Tibial artery (tissue), 4 donors: ENCODE data around the gene GAA.

ENCODE experiments used
- DNase-seq, 2 donors: peaks; one replicate each; pipeline ENCODE4 v3.0.0-alpha.2; 2019
- H3K27ac ChIP-seq, 2 donors: fragments of 200-600 bp; sonication (generic) in 1 of 2; 1 replicate in 1 of 2; 2 replicates in 1 of 2; pipeline ENCODE4 v1.5.1; 2018 to 2019; ENCODE audit warnings: mild to moderate bottlenecking in 1 of 2
- H3K27me3 ChIP-seq, 2 donors: fragments of 200-600 bp; sonication (generic) in 1 of 2; one replicate each; pipeline versions ENCODE4 v1.5.1 to v1.6.0; 2016 to 2019
- H3K36me3 ChIP-seq, 3 donors: fragments of 200-600 bp; sonication (generic) in 2 of 3; one replicate each; pipeline ENCODE4 v1.5.1; 2016 to 2019; ENCODE audit warnings: mild to moderate bottlenecking in 2 of 3
- H3K4me1 ChIP-seq, 4 donors: fragments of 200-600 bp; sonication (generic) in 2 of 4; 1 replicate in 3 of 4; 2 replicates in 1 of 4; pipeline ENCODE4 v1.5.1; 2016 to 2019
- H3K4me3 ChIP-seq, 2 donors: fragments of 200-600 bp; sonication (generic) in 1 of 2; 1 replicate in 1 of 2; 2 replicates in 1 of 2; pipeline ENCODE4 v1.5.1; 2018 to 2019; ENCODE audit warnings: mild to moderate bottlenecking in 2 of 2
- H3K9me3 ChIP-seq, 3 donors: fragments of 200-600 bp; sonication (generic) in 1 of 3; one replicate each; pipeline ENCODE4 v1.5.1; 2016 to 2019
- CTCF ChIP-seq, 2 experiments: fragments of 200-600 bp in 1 of 2; fragments of 450-650 bp in 1 of 2; IDR thresholded peaks; one replicate each; pipeline ENCODE4 v1.5.1; 2017 to 2019; ENCODE audit warnings: antibody characterized with exemption in 2 of 2, mild to moderate bottlenecking in 1 of 2, moderate library complexity in 1 of 2
- intact Hi-C: fragments of 100-400 bp; cut with DNase I; formaldehyde crosslinking; loops from one replicate; pipeline ENCODE4 v1.15.0; 2023; ENCODE audit warnings: low total_unique reads

The GAA gene

GRCh38 chr17:80146121-80147034 lies 45.0 kb downstream of the GAA start:
- H3K27me3 ChIP-seq: no peaks in the 10 kb centered on the region
- peaks cover 0 to 31% (median 25%) of the 10 kb centered on the region in 4 donors for H3K4me1 ChIP-seq
- H3K36me3 ChIP-seq: peaks cover 24 to 28% (median 25%) of the 10 kb centered on the region in 3 donors
- DNase-seq: no peak
- H3K27ac ChIP-seq: peak overlapping the region; percentile 88 to 91
- H3K9me3 ChIP-seq: no peaks in the 10 kb centered on the region
- no peak for TF ChIP-seq CTCF (IDR thresholded peaks at IDR 0.05)
- intact Hi-C loops: loop anchor here (5.0 kb wide), 2 partner anchors 116 to 349 kb away; partner anchors contain the start of genes CBX8 and RNF213
- peak overlapping the region; percentile 78 for H3K4me3 ChIP-seq

GRCh38 chr17:80147035-80147822 lies 45.8 kb downstream of the GAA start, which contains the start of gene EIF4A3:
Gene EIF4A3 (minus strand): TSS chr17:80147128. CDS start chr17:80146961, 167 bp downstream.
- Histone ChIP-seq H3K36me3 (peaks cover 18 to 20% (median 18%) of the 10 kb centered on the region in 3 donors), H3K9me3 (no peaks in the 10 kb centered on the region), H3K4me3 (peak within 1 kb of the TSS; percentile 78), H3K27me3 (no peaks in the 10 kb centered on the region), H3K4me1 (peaks cover 0 to 31% (median 25%) of the 10 kb centered on the region in 4 donors), H3K27ac (peak within 1 kb of the TSS; percentile 88 to 91)
- no peak for TF ChIP-seq CTCF (IDR thresholded peaks at IDR 0.05)
- intact Hi-C loops: loop anchor here (5.0 kb wide), 2 partner anchors 115 to 350 kb away; partner anchors contain the start of genes CBX8 and RNF213
- DNase-seq: peak; percentile 98 to 99

GRCh38 chr17:80151333-80151732 lies 50.0 kb downstream of the GAA start:
- intact Hi-C loops: no loop called here
- DNase-seq: no peak
- H3K27me3 ChIP-seq: no peaks in the 10 kb centered on the region
- no peak overlapping the region for H3K27ac ChIP-seq
- H3K36me3 ChIP-seq: no peaks in the 10 kb centered on the region
- peaks cover 0 to 14% (median 8%) of the 10 kb centered on the region in 4 donors for H3K4me1 ChIP-seq
- H3K4me3 ChIP-seq: no peak overlapping the region
- TF ChIP-seq CTCF (IDR thresholded peaks at IDR 0.05): no peak
- peaks cover 0 to 7% (median 0%) of the 10 kb centered on the region in 3 donors for H3K9me3 ChIP-seq

- H3K27me3 ChIP-seq: no peaks in the 10 kb centered on the region
- no peak overlapping the region for H3K4me3 ChIP-seq
- DNase-seq: no peak
- H3K36me3 ChIP-seq: no peaks in the 10 kb centered on the region
- no peak overlapping the region for H3K27ac ChIP-seq
- intact Hi-C loops: no loop called here
- no peak for TF ChIP-seq CTCF (IDR thresholded peaks at IDR 0.05)
- peaks cover 0 to 7% (median 0%) of the 10 kb centered on the region in 3 donors for H3K9me3 ChIP-seq
- peaks cover 0 to 14% (median 7%) of the 10 kb centered on the region in 4 donors for H3K4me1 ChIP-seq
These were observed 50.8 kb downstream of the GAA start for GRCh38 chr17:80152081-80152702.

GRCh38 chr17:80153004-80153403 lies 51.6 kb downstream of the GAA start:
- no peak for TF ChIP-seq CTCF (IDR thresholded peaks at IDR 0.05)
- intact Hi-C loops: no loop called here
- no peaks in the 10 kb centered on the region for H3K36me3 ChIP-seq
- H3K27me3 ChIP-seq: no peaks in the 10 kb centered on the region
- H3K9me3 ChIP-seq: peaks cover 0 to 7% (median 0%) of the 10 kb centered on the region in 3 donors
- H3K27ac ChIP-seq: no peak overlapping the region
- no peak overlapping the region for H3K4me3 ChIP-seq
- no peak for DNase-seq
- peaks cover 0 to 12% (median 5%) of the 10 kb centered on the region in 4 donors for H3K4me1 ChIP-seq
